Activated CD4-positive, alpha-beta T cell treated with anti-CD3 and anti-CD28 coated beads for 36 hours (primary cell): Measurements from ENCODE around the gene RASSF6. TPM values are rescaled to one million over a fixed set of nuclear protein-coding genes. Genes with fewer than 3 reads are reported as not detected.
"Not testable (repeated sequence)": the region's sequence is repeated elsewhere in the genome, so short reads cannot be mapped to it uniquely, and the experiment has no call there.

Experiments
- ATAC-seq: fragments of 200-7000 bp; cut with Tn5 transposase; one replicate; pipeline ENCODE4 v1.10.0; 2021; ENCODE audit warnings: mild to moderate bottlenecking, moderate library complexity
- CTCF ChIA-PET: fragments of 350-600 bp; sonication (Branson Sonifier 250); formaldehyde crosslinking; loops from one replicate; lab custom pipeline; 2021; ENCODE audit warnings: antibody characterized with exemption; lab: Charles Lee
- POLR2A ChIA-PET: fragments of 350-600 bp; sonication (Branson Sonifier 250); formaldehyde crosslinking; loops from one replicate; lab custom pipeline; 2021; ENCODE audit warnings: antibody characterized with exemption, inconsistent platforms; lab: Charles Lee
- DNase-seq: peaks from one replicate; pipeline ENCODE4 v3.0.0-alpha.2; 2020
- H3K27ac Mint-ChIP-seq: one replicate; pipeline ENCODE4 v1.8.0; 2021; ENCODE audit warnings: mixed read lengths
- H3K27me3 Mint-ChIP-seq: one replicate; pipeline ENCODE4 v1.8.0; 2021; ENCODE audit warnings: mixed read lengths
- H3K36me3 Mint-ChIP-seq: one replicate; pipeline ENCODE4 v1.8.0; 2021; ENCODE audit warnings: low read depth, mixed read lengths
- H3K4me1 Mint-ChIP-seq: one replicate; pipeline ENCODE4 v1.8.0; 2021; ENCODE audit warnings: mixed read lengths
- H3K4me3 Mint-ChIP-seq: one replicate; pipeline ENCODE4 v1.8.0; 2021; ENCODE audit warnings: mild to moderate bottlenecking, moderate library complexity, mixed read lengths
- H3K9me3 Mint-ChIP-seq: one replicate; pipeline ENCODE4 v1.8.0; 2021; ENCODE audit warnings: low read depth, mixed read lengths
- intact Hi-C, 2 experiments: fragments of 100-400 bp; cut with DNase I in 1 of 2; cut with micrococcal nuclease in 1 of 2; formaldehyde crosslinking; loops; one replicate each; pipeline versions ENCODE4 v1.14.2 to v1.15.1; 2022 to 2024; cut with DNase I, micrococcal nuclease
- total RNA-seq, 2 experiments: library from RNA; stranded (reverse); gene quantifications; one replicate each; pipeline ENCODE4 v1.2.3, GENCODE V29; 2021

RASSF6 gene
- total RNA-seq, 2 experiments from 2014 or later, result 0.04 TPM; not detected in 1

DNA sequence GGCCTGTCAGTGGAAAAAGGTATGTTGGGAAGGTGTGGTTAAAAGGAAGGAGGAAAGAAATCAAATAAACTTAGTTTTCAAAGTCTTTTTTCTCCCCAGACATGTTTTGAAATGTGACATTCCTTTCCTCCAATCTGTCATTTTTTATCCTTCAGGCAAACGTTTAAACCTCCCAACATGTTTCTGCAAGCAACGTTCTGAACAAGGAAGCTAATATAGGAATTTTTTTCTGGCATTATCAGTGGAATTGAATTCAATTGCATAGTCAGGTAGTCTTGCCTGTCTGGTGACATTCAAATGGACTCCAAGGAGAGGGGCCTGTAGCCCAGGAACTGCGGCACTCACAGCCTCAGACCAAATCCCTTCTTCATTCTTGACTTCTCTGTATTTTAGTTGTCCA, 30.0 kb upstream of the RASSF6 start:
- POLR2A ChIA-PET, result no interaction called here
- H3K27ac Mint-ChIP-seq, result no peak overlapping the region
- CTCF ChIA-PET, result no interaction called here
- no peak overlapping the region for H3K4me3 Mint-ChIP-seq
- no peaks in the 10 kb centered on the region for H3K4me1 Mint-ChIP-seq
- no peaks in the 10 kb centered on the region for H3K36me3 Mint-ChIP-seq
- H3K27me3 Mint-ChIP-seq, result no peaks in the 10 kb centered on the region
- DNase-seq (no peak), ATAC-seq (no peak)
- no peaks in the 10 kb centered on the region for H3K9me3 Mint-ChIP-seq
- intact Hi-C loops, result loop anchor here (5.0 to 10.0 kb wide), 5 partner anchors 58 to 1325 kb away; no protein-coding TSS in a partner anchor

DNA sequence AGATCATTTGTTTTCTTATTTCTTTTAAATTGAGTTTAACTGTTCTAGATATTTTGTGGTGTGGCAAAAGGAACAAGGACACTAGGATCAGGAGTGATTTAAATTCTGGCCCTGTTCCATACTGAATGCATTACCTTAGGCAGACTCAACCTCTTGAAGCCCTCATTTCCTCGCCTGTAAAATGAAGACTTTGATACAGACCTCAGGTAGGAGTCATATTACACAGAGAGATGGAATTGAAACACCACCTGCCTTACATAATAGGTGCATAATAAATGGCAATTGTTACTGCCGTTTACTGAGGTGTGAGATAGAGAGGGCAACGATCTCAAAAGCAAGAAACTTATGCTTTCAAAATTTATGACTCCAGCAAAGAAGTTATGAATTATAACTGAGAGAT, 28.2 kb upstream of the RASSF6 start:
- DNase-seq, result no peak
- Mint-ChIP-seq H3K4me1 (no peaks in the 10 kb centered on the region), H3K27me3 (no peaks in the 10 kb centered on the region)

DNA sequence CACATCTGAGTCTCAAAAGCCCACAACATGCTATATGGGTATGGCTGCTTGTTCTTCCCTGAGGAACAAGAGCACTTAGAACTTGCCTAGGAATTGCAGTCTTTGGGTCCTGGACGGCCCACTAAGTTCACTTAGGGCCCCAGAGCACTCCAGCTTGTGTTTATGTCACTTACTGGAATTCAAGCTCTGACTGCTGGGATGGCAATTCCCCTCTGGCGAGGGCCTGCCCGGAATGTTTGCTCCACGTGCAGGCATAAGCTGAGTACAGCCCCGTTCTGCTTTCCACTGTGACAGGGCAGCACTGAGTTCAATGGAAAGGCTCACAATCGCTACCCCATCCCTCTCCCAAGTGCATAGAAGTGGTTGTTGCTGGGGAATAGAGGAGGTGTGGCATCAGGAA, 25.9 kb upstream of the RASSF6 start:
- intact Hi-C loops, result no loop called here
- H3K4me3 Mint-ChIP-seq, result no peak overlapping the region
- CTCF ChIA-PET, result no interaction called here

More for the DNA sequence above, 28.2 kb upstream of the RASSF6 start:
- ChIA-PET CTCF (no interaction called here), POLR2A (no interaction called here)
- H3K36me3 Mint-ChIP-seq, result no peaks in the 10 kb centered on the region
- no peak for ATAC-seq
- intact Hi-C loops, result no loop called here
- no peaks in the 10 kb centered on the region for H3K9me3 Mint-ChIP-seq
- no peak overlapping the region for H3K27ac Mint-ChIP-seq
- no peak overlapping the region for H3K4me3 Mint-ChIP-seq

DNA sequence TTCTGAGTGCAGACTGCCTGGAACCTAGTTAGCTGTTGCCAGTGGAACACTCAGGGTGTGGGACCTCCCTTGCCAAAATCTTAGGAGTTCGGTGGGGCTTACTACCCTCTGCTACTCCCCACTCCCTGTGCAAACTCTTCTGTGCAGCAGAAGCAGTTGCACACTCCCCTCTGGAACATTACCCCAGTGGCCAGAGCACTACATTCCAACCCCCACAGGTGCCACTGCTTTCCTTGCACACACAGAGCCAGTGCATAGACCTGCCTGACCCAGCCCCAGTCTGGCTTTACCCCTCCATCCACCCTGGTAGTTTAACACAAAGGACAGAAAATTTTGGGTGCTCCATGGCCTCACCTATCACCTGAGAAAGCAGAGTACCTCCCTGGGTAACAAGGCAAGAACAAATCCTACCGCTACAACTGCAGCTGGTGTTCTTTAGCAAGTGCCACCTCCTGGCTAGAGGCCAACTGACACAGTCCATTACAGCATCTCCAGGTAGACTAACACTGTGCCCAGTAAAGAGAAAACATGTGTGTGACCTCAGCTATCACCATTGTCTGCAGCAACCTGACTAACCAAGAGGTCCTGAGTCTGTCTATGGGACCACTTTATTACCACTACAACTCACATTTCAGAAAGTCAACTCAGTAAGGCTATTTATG, 11.5 kb upstream of the RASSF6 start:
- intact Hi-C loops, result no loop called here
- ChIA-PET CTCF (no interaction called here), POLR2A (no interaction called here)
- DNase-seq (no peak), ATAC-seq (no peak)
- Mint-ChIP-seq H3K4me1 (no peaks in the 10 kb centered on the region), H3K36me3 (no peaks in the 10 kb centered on the region), H3K4me3 (no peak overlapping the region), H3K9me3 (no peaks in the 10 kb centered on the region), H3K27ac (no peak overlapping the region), H3K27me3 (peaks cover 5% of the 10 kb centered on the region)

More for the DNA sequence above, 25.9 kb upstream of the RASSF6 start:
- DNase-seq (no peak), ATAC-seq (no peak)
- no peaks in the 10 kb centered on the region for H3K36me3 Mint-ChIP-seq
- H3K27ac Mint-ChIP-seq, result no peak overlapping the region
- peaks cover 2% of the 10 kb centered on the region for H3K27me3 Mint-ChIP-seq
- H3K9me3 Mint-ChIP-seq, result no peaks in the 10 kb centered on the region
- POLR2A ChIA-PET, result no interaction called here
- H3K4me1 Mint-ChIP-seq, result no peaks in the 10 kb centered on the region

DNA sequence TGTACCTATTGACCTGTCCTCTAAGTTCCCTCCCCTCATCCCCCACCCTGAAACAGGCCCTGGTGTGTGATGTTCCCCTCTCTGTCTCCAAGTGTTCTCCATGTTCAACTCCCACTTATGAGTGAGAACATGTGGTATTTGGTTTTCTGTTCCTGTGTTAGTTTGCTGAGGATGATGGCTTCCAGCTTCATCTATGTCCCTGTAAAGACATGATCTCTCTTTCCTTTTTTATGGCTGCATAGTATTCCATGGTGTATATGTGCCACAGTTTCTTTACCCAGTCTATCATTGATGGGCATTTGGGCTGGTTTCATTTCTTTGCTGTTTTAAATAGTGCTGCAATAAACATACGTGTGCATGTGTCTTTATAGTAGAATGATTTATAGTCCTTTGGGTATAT, 8.6 kb upstream of the RASSF6 start:
- H3K9me3 Mint-ChIP-seq, CTCF ChIA-PET, intact Hi-C loops: not testable (repeated sequence)

DNA sequence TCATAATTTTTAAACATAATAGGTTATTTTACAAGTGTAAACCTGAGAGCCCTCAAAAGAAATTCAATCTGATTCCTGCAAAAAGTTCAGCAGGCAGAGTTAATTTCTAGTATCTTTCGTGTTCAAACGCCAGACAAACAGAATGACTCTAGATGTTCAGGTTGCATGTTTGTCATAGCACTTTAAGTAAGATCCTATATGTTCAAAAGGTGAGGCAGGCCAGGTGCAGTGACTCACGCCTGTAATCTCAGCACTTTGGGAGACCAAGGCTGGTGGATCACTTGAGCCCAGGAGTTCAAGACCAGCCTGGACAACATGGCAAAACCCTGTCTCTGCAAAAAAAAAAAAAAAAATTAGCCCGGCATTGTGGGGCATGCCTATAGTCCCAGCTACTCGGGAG, 1.1 kb upstream of the RASSF6 start:
- Mint-ChIP-seq H3K9me3 (no peaks in the 10 kb centered on the region), H3K4me3 (no peak overlapping the region), H3K27ac (no peak overlapping the region), H3K27me3 (peaks cover 11% of the 10 kb centered on the region), H3K36me3 (no peaks in the 10 kb centered on the region), H3K4me1 (peaks cover 10% of the 10 kb centered on the region)
- CTCF ChIA-PET, result no interaction called here
- intact Hi-C loops, result no loop called here
- DNase-seq, result no peak
- ATAC-seq, result no peak
- POLR2A ChIA-PET, result no interaction called here

More for the DNA sequence above, 8.6 kb upstream of the RASSF6 start:
- H3K4me3 Mint-ChIP-seq, ATAC-seq, H3K4me1 Mint-ChIP-seq, H3K36me3 Mint-ChIP-seq, H3K27me3 Mint-ChIP-seq, DNase-seq, POLR2A ChIA-PET, H3K27ac Mint-ChIP-seq: not testable (repeated sequence)

DNA sequence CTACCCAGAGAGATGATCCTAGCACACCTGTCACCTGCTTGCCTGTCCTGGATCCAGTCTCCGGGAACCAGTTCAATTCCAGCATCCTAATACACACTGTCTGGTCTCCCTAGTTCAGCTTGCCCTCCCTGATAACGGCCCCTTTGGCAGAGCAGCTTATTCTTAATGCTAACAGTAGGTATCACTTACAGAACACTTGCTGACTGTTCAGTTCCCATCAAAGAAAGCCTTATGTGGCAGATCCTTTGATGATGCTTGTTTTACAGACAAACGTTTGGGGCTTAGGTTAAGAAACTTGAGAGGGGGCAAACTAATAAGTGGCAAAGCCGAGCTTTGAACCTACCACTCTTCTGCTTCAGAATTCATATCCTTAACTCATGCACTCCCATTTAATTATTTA, 890 bp downstream of the RASSF6 start:
- Mint-ChIP-seq H3K27ac (no peak overlapping the region), H3K27me3 (peaks cover 11% of the 10 kb centered on the region), H3K9me3 (no peaks in the 10 kb centered on the region), H3K4me1 (peaks cover 10% of the 10 kb centered on the region), H3K36me3 (no peaks in the 10 kb centered on the region), H3K4me3 (no peak overlapping the region)
- DNase-seq (no peak), ATAC-seq (no peak)
- intact Hi-C loops, result no loop called here
- CTCF ChIA-PET, result interaction anchor here (1.3 to 1.7 kb wide), 2 partner anchors 10 to 26 kb away, joined by 3 to 4 read pairs; no protein-coding TSS in a partner anchor
- POLR2A ChIA-PET, result no interaction called here

DNA sequence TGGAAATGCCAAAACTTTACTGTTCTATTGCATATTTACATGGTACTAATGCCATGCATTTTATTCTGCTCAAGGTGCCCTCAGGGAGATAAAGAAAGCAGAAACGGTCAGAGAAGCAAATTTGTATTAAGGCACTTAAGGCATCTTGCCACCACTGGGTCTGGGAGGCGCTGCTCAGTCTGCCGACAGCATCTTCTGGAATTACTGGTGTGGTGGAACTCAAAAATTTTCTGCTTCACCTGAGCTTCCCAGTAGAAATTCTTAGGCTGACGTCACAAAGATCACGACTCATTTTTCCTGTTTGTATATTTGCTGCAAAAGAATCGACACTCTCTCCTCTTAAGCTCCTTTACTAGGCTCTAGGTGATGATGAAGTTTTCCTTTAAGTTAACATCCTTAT, 3.0 kb downstream of the RASSF6 start:
- DNase-seq (no peak), ATAC-seq (no peak)
- H3K9me3 Mint-ChIP-seq, result no peaks in the 10 kb centered on the region
- CTCF ChIA-PET, result no interaction called here
- no peak overlapping the region for H3K4me3 Mint-ChIP-seq
- peaks cover 11% of the 10 kb centered on the region for H3K27me3 Mint-ChIP-seq
- H3K36me3 Mint-ChIP-seq, result no peaks in the 10 kb centered on the region
- no peak overlapping the region for H3K27ac Mint-ChIP-seq
- intact Hi-C loops, result no loop called here
- POLR2A ChIA-PET, result no interaction called here
- H3K4me1 Mint-ChIP-seq, result peaks cover 10% of the 10 kb centered on the region

DNA sequence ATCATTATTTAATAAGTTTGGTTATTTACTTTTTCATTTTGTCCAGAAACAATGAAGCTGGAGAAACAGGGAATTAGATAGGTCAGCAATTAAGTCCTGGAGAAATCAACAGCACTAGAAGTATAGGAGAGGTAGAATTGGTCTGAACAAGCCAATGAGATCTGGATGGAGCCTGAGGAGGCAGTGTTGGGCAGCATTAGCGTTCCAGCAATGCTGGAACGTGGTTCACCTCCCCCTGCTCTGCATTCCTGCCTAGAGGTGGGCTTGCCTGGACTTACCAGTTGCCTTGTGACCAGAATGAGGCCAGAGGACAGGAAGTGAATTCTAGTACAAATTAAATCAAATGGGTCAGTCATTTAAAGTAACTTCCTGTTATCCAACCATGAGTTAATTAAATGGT, 4.6 kb downstream of the RASSF6 start:
- no peaks in the 10 kb centered on the region for H3K36me3 Mint-ChIP-seq
- ChIA-PET CTCF (no interaction called here), POLR2A (no interaction called here)
- no peak overlapping the region for H3K4me3 Mint-ChIP-seq
- intact Hi-C loops, result no loop called here
- H3K27me3 Mint-ChIP-seq, result peaks cover 11% of the 10 kb centered on the region
- no peak overlapping the region for H3K27ac Mint-ChIP-seq
- ATAC-seq, result no peak
- DNase-seq, result no peak
- H3K9me3 Mint-ChIP-seq, result no peaks in the 10 kb centered on the region
- peaks cover 8% of the 10 kb centered on the region for H3K4me1 Mint-ChIP-seq

DNA sequence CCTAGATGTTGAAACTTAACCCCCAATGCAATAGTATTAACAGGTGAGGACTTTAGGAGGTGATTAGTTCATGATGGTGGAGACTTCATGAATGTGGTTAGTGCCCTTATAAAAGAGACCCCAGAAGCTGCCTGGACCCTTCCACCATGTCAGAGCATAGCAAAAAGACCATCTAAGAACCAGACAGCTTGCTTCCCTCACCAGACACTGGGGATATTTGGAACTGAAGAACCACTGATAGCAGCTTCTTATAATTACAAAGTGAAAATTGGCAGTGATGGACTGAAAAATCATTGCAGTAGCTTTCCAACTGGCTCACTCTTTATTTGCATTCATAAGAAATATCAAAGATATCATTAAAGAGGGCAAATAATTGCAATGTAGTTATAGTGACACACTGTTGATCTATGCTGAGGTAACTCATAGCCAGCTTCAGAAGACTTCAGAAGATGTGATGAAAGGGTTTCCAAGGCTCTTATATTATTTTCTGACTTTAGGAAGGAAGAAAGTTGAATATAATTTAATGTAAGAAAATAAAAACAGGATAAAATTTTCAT, 5.8 kb downstream of the RASSF6 start:
- no peaks in the 10 kb centered on the region for H3K9me3 Mint-ChIP-seq
- H3K36me3 Mint-ChIP-seq, result no peaks in the 10 kb centered on the region
- DNase-seq, result no peak
- H3K4me3 Mint-ChIP-seq, result no peak overlapping the region
- ChIA-PET CTCF (no interaction called here), POLR2A (no interaction called here)
- no peak for ATAC-seq
- peaks cover 2% of the 10 kb centered on the region for H3K4me1 Mint-ChIP-seq
- intact Hi-C loops, result no loop called here
- H3K27me3 Mint-ChIP-seq, result peaks cover 4% of the 10 kb centered on the region
- no peak overlapping the region for H3K27ac Mint-ChIP-seq

DNA sequence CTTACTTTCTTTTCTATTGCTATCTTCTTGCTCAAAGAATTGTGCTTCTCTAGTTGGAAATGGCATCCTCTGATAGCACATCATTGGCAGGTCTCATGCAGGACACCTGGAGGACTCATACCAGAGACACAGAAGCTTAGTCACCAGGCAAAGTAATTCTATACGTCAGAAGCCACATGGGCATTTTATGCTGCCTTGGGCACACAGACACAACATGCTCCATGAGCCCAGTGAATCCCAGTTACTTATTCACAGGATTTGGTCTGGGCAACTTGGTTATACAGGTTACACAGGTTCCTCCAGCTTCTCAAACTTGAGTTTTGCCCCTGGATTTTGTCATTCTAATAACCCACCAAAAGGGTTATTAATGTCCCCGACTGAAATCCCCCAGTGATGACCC, 7.1 kb downstream of the RASSF6 start:
- Mint-ChIP-seq H3K4me1 (no peaks in the 10 kb centered on the region), H3K27ac (no peak overlapping the region), H3K27me3 (peaks cover 2% of the 10 kb centered on the region), H3K4me3 (no peak overlapping the region), H3K36me3 (no peaks in the 10 kb centered on the region), H3K9me3 (no peaks in the 10 kb centered on the region)
- intact Hi-C loops, result no loop called here
- ChIA-PET CTCF (no interaction called here), POLR2A (no interaction called here)
- ATAC-seq (no peak), DNase-seq (no peak)

DNA sequence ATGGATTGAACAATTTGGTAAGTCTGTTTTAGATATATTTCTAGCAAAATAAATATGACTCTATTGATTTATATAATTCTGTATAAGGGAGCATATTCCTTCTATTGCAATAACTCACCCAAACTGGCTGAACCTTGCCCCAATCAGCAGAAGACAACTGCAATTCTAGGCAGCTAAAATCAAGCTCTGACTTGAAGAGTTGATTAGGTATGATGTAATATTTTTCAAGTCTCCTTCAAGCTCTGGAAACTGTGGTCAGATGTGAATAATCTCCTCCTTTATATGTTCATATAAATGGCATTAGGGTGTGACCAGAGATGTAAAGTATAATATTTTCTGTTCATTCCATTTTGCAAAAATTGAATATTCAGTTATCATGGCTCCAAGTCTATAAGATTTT, 8.2 kb downstream of the RASSF6 start:
- ATAC-seq (no peak), DNase-seq (no peak)
- intact Hi-C loops, result no loop called here
- Mint-ChIP-seq H3K27me3 (peaks cover 2% of the 10 kb centered on the region), H3K9me3 (no peaks in the 10 kb centered on the region), H3K27ac (no peak overlapping the region), H3K4me3 (no peak overlapping the region), H3K36me3 (no peaks in the 10 kb centered on the region), H3K4me1 (peaks cover 4% of the 10 kb centered on the region)
- CTCF ChIA-PET, result no interaction called here
- POLR2A ChIA-PET, result no interaction called here
